Caco-2 (cell line): ENCODE measurements around the gene SETD1B. TPM values are rescaled to one million over a fixed set of nuclear protein-coding genes. Genes with fewer than 3 reads are reported as not detected.
A peak's percentile ranks its signal among the peaks of the same experiment; 100 is the strongest.

ENCODE experiments used
- BruUV-seq: library from RNA; stranded (reverse); fragments of 400-500 nt; replicated peaks from 2 replicates; lab custom pipeline; 2021; lab: Mats Ljungman, UMichigan
- CTCF ChIA-PET: fragments of 300-600 bp; sonication (Branson Sonifier 250); formaldehyde crosslinking; loops from one replicate; lab custom pipeline; 2022; ENCODE audit warnings: antibody characterized with exemption; lab: Charles Lee
- POLR2A ChIA-PET: fragments of 300-600 bp; sonication (Branson Sonifier 250); formaldehyde crosslinking; loops from one replicate; lab custom pipeline; 2022; ENCODE audit warnings: antibody characterized with exemption; lab: Charles Lee
- DNase-seq, 2 experiments: peaks; one replicate each; pipeline versions ENCODE4 v3.0.0 to v3.0.0-alpha.2; 2020 to 2022
- H3K27me3 ChIP-seq: replicated peaks from 2 replicates; pipeline ENCODE4 v1.6.0; 2011; ENCODE audit warnings: low read length; ENCODE audit not compliant: control insufficient read depth, insufficient read depth
- H3K36me3 ChIP-seq: 2 replicates; pipeline ENCODE4 v1.5.1; 2011; ENCODE audit warnings: low read length; ENCODE audit not compliant: control insufficient read depth, insufficient read depth
- H3K4me1 ChIP-seq: fragments of 250-450 bp; sonication (Bioruptor Pico); 2 replicates; pipeline ENCODE4 v1.5.1; 2020; ENCODE audit warnings: mild to moderate bottlenecking
- H3K4me3 ChIP-seq: 2 replicates; pipeline ENCODE4 v1.5.1; 2011; ENCODE audit warnings: low read depth, mild to moderate bottlenecking, control low read depth, low read length
- H3K9me3 ChIP-seq: fragments of 250-450 bp; sonication (Bioruptor Pico); 2 replicates; pipeline ENCODE4 v1.5.1; 2020; ENCODE audit warnings: mild to moderate bottlenecking, moderate library complexity
- H3K27ac Mint-ChIP-seq: one replicate; pipeline ENCODE4 v1.8.0; 2022; ENCODE audit warnings: mixed read lengths; ENCODE audit not compliant: unreplicated experiment
- H3K27me3 Mint-ChIP-seq: one replicate; pipeline ENCODE4 v1.8.0; 2022; ENCODE audit warnings: mixed read lengths; ENCODE audit not compliant: insufficient read depth, unreplicated experiment
- H3K36me3 Mint-ChIP-seq: one replicate; pipeline ENCODE4 v1.8.0; 2022; ENCODE audit warnings: mild to moderate bottlenecking, mixed read lengths; ENCODE audit not compliant: insufficient read depth, unreplicated experiment
- H3K4me1 Mint-ChIP-seq: one replicate; pipeline ENCODE4 v1.8.0; 2022; ENCODE audit warnings: low read depth, mixed read lengths; ENCODE audit not compliant: unreplicated experiment
- H3K4me3 Mint-ChIP-seq: one replicate; pipeline ENCODE4 v1.8.0; 2022; ENCODE audit warnings: mild to moderate bottlenecking, moderate library complexity, mixed read lengths; ENCODE audit not compliant: unreplicated experiment
- H3K9me3 Mint-ChIP-seq: one replicate; pipeline ENCODE4 v1.8.0; 2022; ENCODE audit warnings: mixed read lengths; ENCODE audit not compliant: unreplicated experiment
- intact Hi-C: fragments of 100-400 bp; cut with micrococcal nuclease; formaldehyde crosslinking; loops from one replicate; pipeline ENCODE4 v1.10.0; 2022; ENCODE audit not compliant: unreplicated experiment
- total RNA-seq: library from RNA; stranded (reverse); gene quantifications from 2 replicates; pipeline ENCODE4 v1.2.3, GENCODE V29; 2022
- TF ChIP-seq, protein P1 (sequence below), 2 experiments: fragments of 200-600 bp in 1 of 2; IDR thresholded peaks; 1 replicate in 1 of 2; 2 replicates in 1 of 2; pipeline versions ENCODE4 v1.5.1 to v1.8.0; 2011 to 2022; ENCODE audit warnings: antibody characterized with exemption in 1 of 2, control low read depth in 1 of 2, inconsistent platforms in 1 of 2, low read depth in 1 of 2, low read length in 1 of 2, mild to moderate bottlenecking in 1 of 2, moderate library complexity in 1 of 2; ENCODE audit not compliant: insufficient read depth in 1 of 2, severe bottlenecking in 1 of 2, unreplicated experiment in 1 of 2

The SETD1B gene
- total RNA-seq, 1 experiment from 2014 or later: 16.8 TPM

DNA sequence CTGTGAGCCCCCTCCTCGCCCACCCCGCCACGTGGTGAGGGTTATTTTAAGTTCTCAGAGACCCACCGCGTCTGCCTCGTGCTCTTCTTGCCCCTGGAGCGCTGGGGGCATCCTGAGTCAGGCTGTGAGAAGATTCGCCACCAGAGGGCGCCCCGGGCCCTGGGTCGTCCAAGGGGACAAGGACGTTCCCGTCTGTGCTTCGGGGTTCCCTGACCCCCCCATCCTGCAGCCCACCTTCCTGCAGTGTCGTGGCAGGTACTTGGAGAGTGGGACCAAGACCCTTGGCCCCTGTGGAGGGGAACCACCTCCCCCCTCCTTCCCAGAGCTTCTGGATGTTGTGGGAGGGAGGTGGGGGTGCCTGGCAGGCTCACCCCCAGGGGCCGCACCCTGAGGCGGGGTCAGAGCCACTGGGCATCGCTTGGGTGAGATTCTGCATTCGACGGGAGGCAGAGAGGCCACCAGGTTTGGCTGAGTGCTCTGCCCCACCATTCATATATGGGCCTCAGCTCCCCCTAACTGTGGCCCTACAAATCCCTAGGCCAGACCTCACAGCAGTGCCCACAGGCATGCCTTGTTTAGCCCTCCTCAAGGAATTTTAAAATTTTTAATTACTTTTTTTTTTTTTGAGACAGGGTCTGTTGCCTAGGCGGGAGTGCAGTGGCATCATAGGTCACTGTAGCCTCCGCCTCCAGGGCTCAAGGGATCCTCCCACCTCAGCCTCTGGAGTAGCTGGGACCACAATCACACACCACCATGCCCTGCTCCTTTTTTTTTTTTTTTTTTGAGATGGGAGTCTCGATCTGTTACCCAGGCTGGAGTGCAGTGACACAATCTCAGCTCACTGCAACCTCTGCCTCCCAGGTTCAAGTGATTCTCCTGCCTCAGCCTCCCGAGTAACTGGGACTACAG is 27.4 kb upstream of the SETD1B start:
- DNase-seq: peak; percentile 72 to 84

GRCh38 chr12:121778567-121779421 is 25.0 kb upstream of the SETD1B start:
- H3K4me1 Mint-ChIP-seq: peaks cover 25% of the 10 kb centered on the region
- peaks cover 55% of the 10 kb centered on the region for H3K36me3 Mint-ChIP-seq
- no peak for DNase-seq
- H3K27me3 ChIP-seq: no peaks in the 10 kb centered on the region
- TF ChIP-seq, protein P1, sequence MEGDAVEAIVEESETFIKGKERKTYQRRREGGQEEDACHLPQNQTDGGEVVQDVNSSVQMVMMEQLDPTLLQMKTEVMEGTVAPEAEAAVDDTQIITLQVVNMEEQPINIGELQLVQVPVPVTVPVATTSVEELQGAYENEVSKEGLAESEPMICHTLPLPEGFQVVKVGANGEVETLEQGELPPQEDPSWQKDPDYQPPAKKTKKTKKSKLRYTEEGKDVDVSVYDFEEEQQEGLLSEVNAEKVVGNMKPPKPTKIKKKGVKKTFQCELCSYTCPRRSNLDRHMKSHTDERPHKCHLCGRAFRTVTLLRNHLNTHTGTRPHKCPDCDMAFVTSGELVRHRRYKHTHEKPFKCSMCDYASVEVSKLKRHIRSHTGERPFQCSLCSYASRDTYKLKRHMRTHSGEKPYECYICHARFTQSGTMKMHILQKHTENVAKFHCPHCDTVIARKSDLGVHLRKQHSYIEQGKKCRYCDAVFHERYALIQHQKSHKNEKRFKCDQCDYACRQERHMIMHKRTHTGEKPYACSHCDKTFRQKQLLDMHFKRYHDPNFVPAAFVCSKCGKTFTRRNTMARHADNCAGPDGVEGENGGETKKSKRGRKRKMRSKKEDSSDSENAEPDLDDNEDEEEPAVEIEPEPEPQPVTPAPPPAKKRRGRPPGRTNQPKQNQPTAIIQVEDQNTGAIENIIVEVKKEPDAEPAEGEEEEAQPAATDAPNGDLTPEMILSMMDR (IDR thresholded peaks at IDR 0.05; ENCODE audit: insufficient read depth in 1 of 2, low read depth in 1 of 2, low read length in 1 of 2, severe bottlenecking in 1 of 2, unreplicated experiment in 1 of 2): no peak
- H3K4me1 ChIP-seq: peaks cover 16% of the 10 kb centered on the region
- no peaks in the 10 kb centered on the region for H3K9me3 ChIP-seq
- POLR2A ChIA-PET: no interaction called here
- H3K36me3 ChIP-seq: no peaks in the 10 kb centered on the region; the same call in none of the 2 replicates
- intact Hi-C loops: no loop called here
- no peak overlapping the region for H3K4me3 ChIP-seq
- no peak overlapping the region for H3K4me3 Mint-ChIP-seq
- CTCF ChIA-PET: interaction anchor here (0.6 to 4.9 kb wide), 2 partner anchors 15 to 21 kb away, joined by 5 to 53 read pairs; partner anchors contain the start of gene RHOF
- H3K9me3 Mint-ChIP-seq: no peaks in the 10 kb centered on the region
- H3K27me3 Mint-ChIP-seq: no peaks in the 10 kb centered on the region
- H3K27ac Mint-ChIP-seq: peak overlapping the region; percentile 54
- BruUV-seq: no TSS peak

More for the DNA sequence above, 27.4 kb upstream of the SETD1B start:
- no peaks in the 10 kb centered on the region for H3K9me3 ChIP-seq
- no peaks in the 10 kb centered on the region; the same call in none of the 2 replicates for H3K36me3 ChIP-seq
- ChIA-PET POLR2A (no interaction called here), CTCF (interaction anchor here (0.6 to 4.9 kb wide), 6 partner anchors 18 to 277 kb away, joined by 3 to 53 read pairs (median 4); partner anchors contain the start of gene RHOF)
- H3K4me3 ChIP-seq: no peak overlapping the region
- Mint-ChIP-seq H3K4me1 (peaks cover 11% of the 10 kb centered on the region), H3K36me3 (peaks cover 38% of the 10 kb centered on the region), H3K27ac (peak overlapping the region; percentile 77), H3K9me3 (no peaks in the 10 kb centered on the region), H3K27me3 (no peaks in the 10 kb centered on the region), H3K4me3 (no peak overlapping the region)
- no TSS peak for BruUV-seq
- TF ChIP-seq, protein P1 (IDR thresholded peaks at IDR 0.05; ENCODE audit: insufficient read depth in 1 of 2, low read depth in 1 of 2, low read length in 1 of 2, severe bottlenecking in 1 of 2, unreplicated experiment in 1 of 2): peak; percentile 84 to 88
- no peaks in the 10 kb centered on the region for H3K27me3 ChIP-seq
- peaks cover 16% of the 10 kb centered on the region for H3K4me1 ChIP-seq
- intact Hi-C loops: loop anchor here (1.0 kb wide), 1 partner anchor 18 kb away; no protein-coding TSS in a partner anchor
